HEK293 (cell line): ENCODE measurements around the gene FRMD4A.

Experiments
- BCL6B ChIP-seq: fragments of 450-650 bp; formaldehyde crosslinking; IDR thresholded peaks from 2 replicates; pipeline ENCODE4 v1.5.1; 2017; ENCODE audit warnings: missing biosample characterization, missing genetic modification characterization
- CTCF ChIP-seq: fragments of 450-650 bp; formaldehyde crosslinking; IDR thresholded peaks from 2 replicates; pipeline ENCODE4 v1.5.1; 2016; ENCODE audit warnings: missing biosample characterization, missing genetic modification characterization
- YY1 ChIP-seq: fragments of 450-650 bp; formaldehyde crosslinking; IDR thresholded peaks from 2 replicates; pipeline ENCODE4 v1.5.1; 2018; ENCODE audit warnings: missing biosample characterization, missing genetic modification characterization
- ZEB2 ChIP-seq: fragments of 450-650 bp; formaldehyde crosslinking; IDR thresholded peaks from 2 replicates; pipeline ENCODE4 v1.5.1; 2016; ENCODE audit warnings: missing biosample characterization, missing genetic modification characterization
- ZNF138 ChIP-seq: fragments of 450-650 bp; formaldehyde crosslinking; IDR thresholded peaks from 2 replicates; pipeline ENCODE4 v1.5.1; 2016; ENCODE audit warnings: missing biosample characterization, missing genetic modification characterization, borderline replicate concordance
- ZNF2 ChIP-seq: fragments of 450-650 bp; formaldehyde crosslinking; IDR thresholded peaks from 2 replicates; pipeline ENCODE4 v1.5.1; 2016; ENCODE audit warnings: missing biosample characterization, missing genetic modification characterization
- ZNF600 ChIP-seq: fragments of 450-650 bp; formaldehyde crosslinking; IDR thresholded peaks from 2 replicates; pipeline ENCODE4 v1.5.1; 2016; ENCODE audit warnings: missing biosample characterization, missing genetic modification characterization
- ZNF692 ChIP-seq: fragments of 450-650 bp; formaldehyde crosslinking; IDR thresholded peaks from 2 replicates; pipeline ENCODE4 v1.5.1; 2016; ENCODE audit warnings: missing biosample characterization, missing genetic modification characterization
- ZNF747 ChIP-seq: fragments of 450-650 bp; formaldehyde crosslinking; IDR thresholded peaks from 2 replicates; pipeline ENCODE4 v1.5.1; 2016; ENCODE audit warnings: missing biosample characterization, missing genetic modification characterization
- ZSCAN23 ChIP-seq: fragments of 450-650 bp; formaldehyde crosslinking; IDR thresholded peaks from 2 replicates; pipeline ENCODE4 v1.5.1; 2016; ENCODE audit warnings: missing biosample characterization, missing genetic modification characterization

- TF ChIP-seq ZEB2 (tag by site-specific recombination) (no peak), CTCF (tag by site-specific recombination) (no peak), ZNF692 (tag by site-specific recombination) (no peak), BCL6B (tag by site-specific recombination) (no peak), ZNF747 (tag by site-specific recombination) (no peak), ZNF600 (tag by site-specific recombination) (peak; percentile 97), ZSCAN23 (no peak), ZNF138 (tag by site-specific recombination) (no peak), ZNF2 (tag by site-specific recombination) (no peak), YY1 (tag by site-specific recombination) (no peak)
Measured at GRCh38 chr10:13614530-13615332, 716.0 kb downstream of the FRMD4A start.
